HG03175 (cell line): ENCODE results near the gene TRAPPC3.
"Not testable (repeated sequence)": the region's sequence is repeated elsewhere in the genome, so short reads cannot be mapped to it uniquely, and the experiment has no call there.

Source experiments
- ATAC-seq: cut with Tn5 transposase; IDR thresholded peaks from one replicate; pipeline ENCODE4 v1.9.1; 2021; ENCODE audit warnings: mild to moderate bottlenecking, moderate library complexity; ENCODE audit not compliant: unreplicated experiment

TRAPPC3 gene

GRCh38 chr1:36166938-36167905 is 17.9 kb upstream of the TRAPPC3 start:
- ATAC-seq: no peak

GRCh38 chr1:36166136-36166535 is 16.9 kb upstream of the TRAPPC3 start:
- no peak for ATAC-seq

- no peak for ATAC-seq
Measured at GRCh38 chr1:36165145-36165544, 15.9 kb upstream of the TRAPPC3 start.

GRCh38 chr1:36164361-36164760 is 15.1 kb upstream of the TRAPPC3 start:
- ATAC-seq: no peak

GRCh38 chr1:36163426-36163825 is 14.1 kb upstream of the TRAPPC3 start:
- ATAC-seq: no peak

GRCh38 chr1:36162680-36163239 is 13.5 kb upstream of the TRAPPC3 start:
- no peak for ATAC-seq

- no peak for ATAC-seq
Measured at GRCh38 chr1:36161641-36162531, 12.6 kb upstream of the TRAPPC3 start.

- no peak for ATAC-seq
Measured at GRCh38 chr1:36160949-36161485, 11.7 kb upstream of the TRAPPC3 start.

- no peak for ATAC-seq
Measured at GRCh38 chr1:36160388-36160948, 11.2 kb upstream of the TRAPPC3 start.

- ATAC-seq: no peak
Measured at GRCh38 chr1:36159614-36160387, 10.5 kb upstream of the TRAPPC3 start.

GRCh38 chr1:36158827-36159252 is 9.6 kb upstream of the TRAPPC3 start:
- ATAC-seq: not testable (repeated sequence)

- ATAC-seq: no peak
Measured at GRCh38 chr1:36157973-36158826, 8.9 kb upstream of the TRAPPC3 start.

GRCh38 chr1:36157115-36157903 is 8.0 kb upstream of the TRAPPC3 start:
- no peak for ATAC-seq

- ATAC-seq: no peak
Measured at GRCh38 chr1:36156329-36157114, 7.2 kb upstream of the TRAPPC3 start.

GRCh38 chr1:36155408-36156328 is 6.4 kb upstream of the TRAPPC3 start, which contains the start of gene MAP7D1:
TSS of gene MAP7D1 (plus strand) at chr1:36156160. CDS start at chr1:36156418, 258 bp downstream.
- ATAC-seq: peak; percentile 62

GRCh38 chr1:36154765-36155407 is 5.6 kb upstream of the TRAPPC3 start:
- ATAC-seq: no peak
